HCT116 (cell line): ENCODE data around the gene INPP5F. TPM values are rescaled to one million over a fixed set of nuclear protein-coding genes. Genes with fewer than 3 reads are reported as not detected.

Experiments used
- ATAC-seq: fragments of 200-7000 bp; cut with Tn5 transposase; 2 replicates; pipeline ENCODE4 v1.9.1; 2020; ENCODE audit warnings: mild to moderate bottlenecking, moderate library complexity
- BruUV-seq: library from RNA; stranded (reverse); fragments of 400-500 nt; replicated peaks from 2 replicates; lab custom pipeline; 2021; lab: Mats Ljungman, UMichigan
- CTCF ChIA-PET: fragments of 300-600 bp; sonication (Branson Sonifier 250); formaldehyde crosslinking; loops from one replicate; lab custom pipeline; 2021; ENCODE audit warnings: antibody characterized with exemption; lab: Charles Lee
- POLR2A ChIA-PET: fragments of 300-600, 350-600 bp; sonication (Branson Sonifier 250); formaldehyde crosslinking; loops from one replicate; lab custom pipeline; 2021; ENCODE audit warnings: antibody characterized with exemption; lab: Charles Lee
- RAD21 ChIA-PET, 2 experiments: fragments of 300-600 bp; sonication (Branson Sonifier 250); formaldehyde crosslinking; loops; one replicate each; lab custom pipeline; 2023; ENCODE audit warnings: low total read pairs in 2 of 2; ENCODE audit not compliant: uncharacterized antibody in 2 of 2, unreplicated experiment in 2 of 2, low non-redundant PET in 1 of 2; lab: Charles Lee
- DNase-seq: peaks from one replicate; pipeline ENCODE4 v3.0.0-alpha.2; 2010; ENCODE audit warnings: low read depth, low spot score
- H2AFZ ChIP-seq: fragments of 200-600 bp; shearing (Covaris generic), sonication (generic); 2 replicates; pipeline ENCODE4 v1.6.1; 2017; ENCODE audit warnings: low read depth, mixed run types, mixed read lengths, antibody characterized with exemption, low read length; ENCODE audit not compliant: poor library complexity, severe bottlenecking
- H3K27ac ChIP-seq: 2 replicates; pipeline ENCODE4 v1.5.1; 2012; ENCODE audit warnings: low read depth, low read length
- H3K27me3 ChIP-seq: fragments of 200-600 bp; sonication (generic); 2 replicates; pipeline ENCODE4 v1.6.1; 2016; ENCODE audit warnings: mixed run types, low read length, mixed read lengths; ENCODE audit not compliant: insufficient read depth
- H3K36me3 ChIP-seq, 2 experiments: fragments of 200-500 bp in 1 of 2; fragments of 200-600 bp in 1 of 2; sonication (Bioruptor generic) in 1 of 2; sonication (generic) in 1 of 2; 2 replicates each; pipeline versions ENCODE4 v1.5.1 to v1.6.1; 2014 to 2016; ENCODE audit warnings: low read length in 2 of 2, inconsistent platforms in 1 of 2, mixed read lengths in 1 of 2, mixed run types in 1 of 2; ENCODE audit not compliant: insufficient read depth in 2 of 2, control insufficient read depth in 1 of 2
- H3K4me1 ChIP-seq, 2 experiments: fragments of 200-600 bp in 1 of 2; sonication (generic) in 1 of 2; 2 replicates each; pipeline versions ENCODE4 v1.5.1 to v1.6.1; 2012 to 2017; ENCODE audit warnings: low read length in 2 of 2, inconsistent platforms in 1 of 2, mild to moderate bottlenecking in 1 of 2, mixed read lengths in 1 of 2, mixed run types in 1 of 2, moderate library complexity in 1 of 2; ENCODE audit not compliant: insufficient read depth in 2 of 2, control insufficient read depth in 1 of 2
- H3K4me2 ChIP-seq: fragments of 200-600 bp; sonication (generic); 2 replicates; pipeline ENCODE4 v1.6.1; 2017; ENCODE audit warnings: mixed run types, low read length, mixed read lengths
- H3K4me3 ChIP-seq, 2 experiments: fragments of 200-600 bp in 1 of 2; sonication (generic) in 1 of 2; replicated peaks in 1 of 2; 2 replicates each; pipeline ENCODE4 v1.5.1; 2011 to 2016; ENCODE audit warnings: low read length in 2 of 2, control low read depth in 1 of 2, low read depth in 1 of 2, mild to moderate bottlenecking in 1 of 2, mixed read lengths in 1 of 2, mixed run types in 1 of 2
- H3K79me2 ChIP-seq: fragments of 200-600 bp; sonication (generic); 2 replicates; pipeline ENCODE4 v1.6.1; 2017; ENCODE audit warnings: mild to moderate bottlenecking, mixed run types, low read length, moderate library complexity, mixed read lengths; ENCODE audit not compliant: insufficient read depth
- H3K9ac ChIP-seq: fragments of 200-600 bp; sonication (generic); 2 replicates; pipeline ENCODE4 v1.6.1; 2016; ENCODE audit warnings: low read length, mixed read lengths
- H3K9me2 ChIP-seq: fragments of 200-600 bp; sonication (generic), shearing (Covaris generic); 2 replicates; pipeline ENCODE4 v1.6.1; 2017; ENCODE audit warnings: mixed run types, mild to moderate bottlenecking, moderate library complexity; ENCODE audit not compliant: insufficient read depth
- H3K9me3 ChIP-seq, 2 experiments: fragments of 200-500 bp in 1 of 2; fragments of 200-600 bp in 1 of 2; sonication (Bioruptor generic) in 1 of 2; sonication (generic) in 1 of 2; 2 replicates each; pipeline ENCODE4 v1.6.1; 2014 to 2017; ENCODE audit warnings: low read length in 2 of 2, mixed read lengths in 2 of 2, inconsistent platforms in 1 of 2, low read depth in 1 of 2, mild to moderate bottlenecking in 1 of 2, mixed run types in 1 of 2, moderate library complexity in 1 of 2; ENCODE audit not compliant: control insufficient read depth in 1 of 2, insufficient read depth in 1 of 2
- H4K20me1 ChIP-seq: fragments of 200-600 bp; sonication (generic), shearing (Covaris generic); 2 replicates; pipeline ENCODE4 v1.6.1; 2017; ENCODE audit warnings: mixed run types, mild to moderate bottlenecking, moderate library complexity; ENCODE audit not compliant: insufficient read depth
- CBX3 ChIP-seq: IDR thresholded peaks from 2 replicates; pipeline ENCODE4 v1.6.1; 2012; ENCODE audit warnings: low read depth
- CEBPB ChIP-seq: IDR thresholded peaks from 2 replicates; pipeline ENCODE4 v1.6.1; 2012; ENCODE audit warnings: low read depth
- CTCF ChIP-seq, 3 experiments: fragments of 200-600 bp in 1 of 3; sonication (generic) in 1 of 3; IDR thresholded peaks in 2 of 3; conservative IDR thresholded peaks in 1 of 3; 2 replicates each; pipeline ENCODE4 v1.5.1; 2012 to 2017; ENCODE audit warnings: low read depth in 2 of 3, low read length in 2 of 3, antibody characterized with exemption in 1 of 3, borderline replicate concordance in 1 of 3, control low read depth in 1 of 3, mild to moderate bottlenecking in 1 of 3, mixed read lengths in 1 of 3, mixed run types in 1 of 3, moderate library complexity in 1 of 3; ENCODE audit not compliant: insufficient read depth in 1 of 3
- EGR1 ChIP-seq: IDR thresholded peaks from 2 replicates; pipeline ENCODE4 v1.6.1; 2012; ENCODE audit warnings: low read depth
- ELF1 ChIP-seq: IDR thresholded peaks from 2 replicates; pipeline ENCODE4 v1.6.1; 2012; ENCODE audit warnings: low read depth, borderline replicate concordance
- EZH2 ChIP-seq: fragments of 200-600 bp; sonication (generic); IDR thresholded peaks from 2 replicates; pipeline ENCODE4 v1.6.1; 2017; ENCODE audit warnings: antibody characterized with exemption, mixed run types
- EZH2phosphoT487 ChIP-seq: fragments of 200-600 bp; IDR thresholded peaks from 2 replicates; pipeline ENCODE4 v1.6.1; 2018; ENCODE audit warnings: antibody characterized with exemption, borderline replicate concordance
- FOSL1 ChIP-seq: IDR thresholded peaks from 2 replicates; pipeline ENCODE4 v1.6.1; 2012; ENCODE audit warnings: low read depth
- POLR2A ChIP-seq: IDR thresholded peaks from 2 replicates; pipeline ENCODE4 v1.7.0; 2011; ENCODE audit warnings: borderline replicate concordance; ENCODE audit not compliant: insufficient read depth, insufficient read length; ENCODE audit errors: extremely low read depth
- POLR2AphosphoS5 ChIP-seq: IDR thresholded peaks from 2 replicates; pipeline ENCODE4 v1.6.1; 2011; ENCODE audit warnings: mild to moderate bottlenecking, low read depth, low read length, moderate library complexity
- REST ChIP-seq: IDR thresholded peaks from 2 replicates; pipeline ENCODE4 v1.6.1; 2012; ENCODE audit warnings: low read depth
- SRF ChIP-seq: IDR thresholded peaks from 2 replicates; pipeline ENCODE4 v1.6.1; 2012; ENCODE audit warnings: low read depth
- TCF7L2 ChIP-seq: IDR thresholded peaks from 2 replicates; pipeline ENCODE4 v1.7.0; 2011; ENCODE audit warnings: borderline replicate concordance, inconsistent platforms; ENCODE audit not compliant: insufficient read depth, insufficient read length; ENCODE audit errors: extremely low read depth
- ZFX ChIP-seq: fragments of 450-650 bp; IDR thresholded peaks from 2 replicates; pipeline ENCODE4 v1.6.1; 2017
- ZNF274 ChIP-seq: fragments of 200-500 bp; sonication (Bioruptor generic); IDR thresholded peaks from 2 replicates; pipeline ENCODE4 v1.6.1; 2014; ENCODE audit warnings: mild to moderate bottlenecking, low read depth, low read length, inconsistent platforms
- intact Hi-C: fragments of 100-400 bp; cut with micrococcal nuclease; formaldehyde crosslinking; loops from 2 replicates; pipeline ENCODE4 v1.10.0; 2022
- total RNA-seq: library from RNA; stranded (reverse); gene quantifications from one replicate; pipeline ENCODE4 v1.2.1, GENCODE V29; 2021; ENCODE audit not compliant: unreplicated experiment
- TF ChIP-seq, protein P1 (sequence below): IDR thresholded peaks from 2 replicates; pipeline ENCODE4 v1.6.1; 2011; ENCODE audit warnings: mild to moderate bottlenecking, low read length, moderate library complexity; ENCODE audit not compliant: insufficient replicate concordance; ENCODE audit errors: extremely low read depth

The INPP5F gene
- total RNA-seq, 1 experiment from 2014 or later: 21.6 TPM

- Histone ChIP-seq H3K4me3 (no peak overlapping the region), H3K27me3 (no peaks in the 10 kb centered on the region), H3K9ac (no peak overlapping the region), H3K27ac (no peak overlapping the region), H4K20me1 (no peaks in the 10 kb centered on the region), H3K4me2 (no peak overlapping the region), H3K4me1 (no peaks in the 10 kb centered on the region), H3K36me3 (no peaks in the 10 kb centered on the region), H2AFZ (no peak overlapping the region), H3K9me3 (no peaks in the 10 kb centered on the region), H3K9me2 (no peaks in the 10 kb centered on the region), H3K79me2 (no peaks in the 10 kb centered on the region)
- POLR2A ChIA-PET: no interaction called here
- no peak for DNase-seq
- no TSS peak for BruUV-seq
- TF ChIP-seq EGR1 (no peak), CTCF (IDR thresholded peaks at IDR 0.05 in 2 of 3, conservative IDR thresholded peaks at IDR 0.05 in 1 of 3; ENCODE audit: borderline replicate concordance in 1 of 3, insufficient read depth in 1 of 3, low read depth in 2 of 3, low read length in 2 of 3) (no peak), POLR2AphosphoS5 (no peak), REST (no peak), ZFX (no peak), SRF (no peak), FOSL1 (no peak), EZH2 (no peak), CBX3 (no peak), ELF1 (no peak), POLR2A (no peak), EZH2phosphoT487 (no peak), TCF7L2 (no peak), ZNF274 (no peak), CEBPB (no peak)
- TF ChIP-seq, protein P1, sequence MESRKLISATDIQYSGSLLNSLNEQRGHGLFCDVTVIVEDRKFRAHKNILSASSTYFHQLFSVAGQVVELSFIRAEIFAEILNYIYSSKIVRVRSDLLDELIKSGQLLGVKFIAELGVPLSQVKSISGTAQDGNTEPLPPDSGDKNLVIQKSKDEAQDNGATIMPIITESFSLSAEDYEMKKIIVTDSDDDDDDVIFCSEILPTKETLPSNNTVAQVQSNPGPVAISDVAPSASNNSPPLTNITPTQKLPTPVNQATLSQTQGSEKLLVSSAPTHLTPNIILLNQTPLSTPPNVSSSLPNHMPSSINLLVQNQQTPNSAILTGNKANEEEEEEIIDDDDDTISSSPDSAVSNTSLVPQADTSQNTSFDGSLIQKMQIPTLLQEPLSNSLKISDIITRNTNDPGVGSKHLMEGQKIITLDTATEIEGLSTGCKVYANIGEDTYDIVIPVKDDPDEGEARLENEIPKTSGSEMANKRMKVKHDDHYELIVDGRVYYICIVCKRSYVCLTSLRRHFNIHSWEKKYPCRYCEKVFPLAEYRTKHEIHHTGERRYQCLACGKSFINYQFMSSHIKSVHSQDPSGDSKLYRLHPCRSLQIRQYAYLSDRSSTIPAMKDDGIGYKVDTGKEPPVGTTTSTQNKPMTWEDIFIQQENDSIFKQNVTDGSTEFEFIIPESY: no peak
- intact Hi-C loops: no loop called here
- RAD21 ChIA-PET: no interaction called here
- CTCF ChIA-PET: no interaction called here
- no peak for ATAC-seq
Measured at GRCh38 chr10:119775529-119775928, 49.7 kb downstream of the INPP5F start.
